BJ (cell line): Measurements from ENCODE around the gene ANKRD44. TPM values are rescaled to one million over a fixed set of nuclear protein-coding genes. Genes with fewer than 3 reads are reported as not detected.

Source experiments
- CTCF ChIA-PET: fragments of 350-600 bp; formaldehyde crosslinking; extraction: SDS; loops from one replicate; lab custom pipeline; 2021; ENCODE audit warnings: antibody characterized with exemption, inconsistent platforms; lab: Yijun Ruan, JAX
- POLR2A ChIA-PET: fragments of 300-600 bp; sonication (Branson Sonifier 250); formaldehyde crosslinking; extraction: SDS; loops from one replicate; lab custom pipeline; 2021; ENCODE audit warnings: antibody characterized with exemption; lab: Charles Lee
- DNase-seq: peaks from one replicate; pipeline ENCODE4 v3.0.0-alpha.2; 2011; ENCODE audit warnings: low read depth
- H3K27me3 ChIP-seq: 2 replicates; pipeline ENCODE4 v1.6.0; 2011; ENCODE audit warnings: low read length; ENCODE audit not compliant: control insufficient read depth, insufficient read depth
- H3K36me3 ChIP-seq: 2 replicates; pipeline ENCODE4 v1.5.1; 2011; ENCODE audit warnings: low read length; ENCODE audit not compliant: control insufficient read depth, insufficient read depth
- H3K4me3 ChIP-seq: 2 replicates; pipeline ENCODE4 v1.5.1; 2011; ENCODE audit warnings: low read depth, mild to moderate bottlenecking, control low read depth, low read length
- CTCF ChIP-seq: IDR thresholded peaks from 2 replicates; pipeline ENCODE4 v1.5.1; 2011; ENCODE audit warnings: low read depth, mild to moderate bottlenecking, control low read depth, inconsistent platforms, low read length, moderate library complexity; ENCODE audit not compliant: insufficient read depth
- polyA plus RNA-seq: library from polyadenylated mRNA; depleted of rRNA; stranded (reverse); fragments of >200 nt; gene quantifications from 2 replicates; pipeline ENCODE4 v1.2.3, GENCODE V29; 2011

Gene ANKRD44
- polyA plus RNA-seq, 1 experiment = 12.4 TPM

- POLR2A ChIA-PET = no interaction called here
- no peak for DNase-seq
- no peak overlapping the region for H3K4me3 ChIP-seq
- H3K27me3 ChIP-seq = no peaks in the 10 kb centered on the region
- CTCF ChIA-PET = no interaction called here
- TF ChIP-seq CTCF = no peak
- H3K36me3 ChIP-seq = no peaks in the 10 kb centered on the region
These were observed 101.7 kb downstream of the ANKRD44 start for GRCh38 chr2:197208841-197209240.

- ChIA-PET POLR2A (no interaction called here), CTCF (no interaction called here)
- H3K27me3 ChIP-seq = no peaks in the 10 kb centered on the region
- H3K36me3 ChIP-seq = no peaks in the 10 kb centered on the region
- DNase-seq = no peak
- no peak for TF ChIP-seq CTCF
- H3K4me3 ChIP-seq = no peak overlapping the region
These were observed 102.6 kb downstream of the ANKRD44 start for GRCh38 chr2:197208024-197208423.

GRCh38 chr2:197207598-197207997 is 103.0 kb downstream of the ANKRD44 start:
- DNase-seq = no peak
- Histone ChIP-seq H3K4me3 (no peak overlapping the region), H3K36me3 (no peaks in the 10 kb centered on the region), H3K27me3 (no peaks in the 10 kb centered on the region)
- TF ChIP-seq CTCF = no peak
- ChIA-PET POLR2A (no interaction called here), CTCF (no interaction called here)

- H3K4me3 ChIP-seq = no peak overlapping the region
- H3K36me3 ChIP-seq = no peaks in the 10 kb centered on the region
- no peak for DNase-seq
- H3K27me3 ChIP-seq = no peaks in the 10 kb centered on the region
- CTCF ChIA-PET = no interaction called here
- no peak for TF ChIP-seq CTCF
- POLR2A ChIA-PET = no interaction called here
These were observed 103.5 kb downstream of the ANKRD44 start for GRCh38 chr2:197207106-197207505.

- POLR2A ChIA-PET = no interaction called here
- H3K27me3 ChIP-seq = no peaks in the 10 kb centered on the region
- H3K4me3 ChIP-seq = no peak overlapping the region
- no peak for TF ChIP-seq CTCF
- no peak for DNase-seq
- no peaks in the 10 kb centered on the region for H3K36me3 ChIP-seq
- CTCF ChIA-PET = interaction anchor here (0.6 to 1.9 kb wide), 3 partner anchors 8 to 169 kb away, joined by 3 to 6 read pairs (median 4); no protein-coding TSS in a partner anchor
These were observed 104.9 kb downstream of the ANKRD44 start for GRCh38 chr2:197205585-197206215.
